CD4-positive, alpha-beta T cell (primary cell): ENCODE data around the gene HTR6. TPM values are rescaled to one million over a fixed set of nuclear protein-coding genes. Genes with fewer than 3 reads are reported as not detected.
A peak's percentile ranks its signal among the peaks of the same experiment; 100 is the strongest.

Experiments
- ATAC-seq: fragments of 200-7000 bp; cut with Tn5 transposase; one replicate; pipeline ENCODE4 v1.10.0; 2022; ENCODE audit warnings: mild to moderate bottlenecking; ENCODE audit not compliant: poor library complexity
- CTCF ChIA-PET: fragments of 350-600 bp; sonication (Branson Sonifier 250); formaldehyde crosslinking; loops from one replicate; lab custom pipeline; 2021; ENCODE audit warnings: antibody characterized with exemption, inconsistent platforms; lab: Charles Lee
- POLR2A ChIA-PET: fragments of 350-600 bp; sonication (Branson Sonifier 250); formaldehyde crosslinking; loops from one replicate; lab custom pipeline; 2021; ENCODE audit warnings: antibody characterized with exemption, inconsistent platforms; lab: Charles Lee
- DNase-seq, 14 experiments: peaks; one replicate each; pipeline ENCODE4 v3.0.0-alpha.2; 2013 to 2020; ENCODE audit warnings: mixed read lengths in 2 of 14
- H3K27ac ChIP-seq, 2 donors: one replicate each; pipeline versions ENCODE4 v1.5.1 to v1.7.0; 2013; ENCODE audit warnings: low read length in 2 of 2, low read depth in 1 of 2, mild to moderate bottlenecking in 1 of 2
- H3K27me3 ChIP-seq, 2 experiments: 1 replicate in 1 of 2; 2 replicates in 1 of 2; pipeline versions ENCODE4 v1.6.1 to v1.7.0; 2013; ENCODE audit warnings: low read length in 2 of 2, control low read depth in 1 of 2, mild to moderate bottlenecking in 1 of 2, moderate library complexity in 1 of 2; ENCODE audit not compliant: insufficient read depth in 2 of 2, control insufficient read depth in 1 of 2
- H3K36me3 ChIP-seq: one replicate; pipeline ENCODE4 v1.6.1; 2013; ENCODE audit warnings: low read length, control low read depth; ENCODE audit not compliant: insufficient read depth
- H3K4me1 ChIP-seq: one replicate; pipeline ENCODE4 v1.6.1; 2013; ENCODE audit warnings: low read length, control low read depth; ENCODE audit not compliant: insufficient read depth
- H3K4me3 ChIP-seq: one replicate; pipeline ENCODE4 v1.5.1; 2013; ENCODE audit warnings: mild to moderate bottlenecking, low read length, moderate library complexity
- H3K9me3 ChIP-seq, 2 experiments: 1 replicate in 1 of 2; 2 replicates in 1 of 2; pipeline versions ENCODE4 v1.6.1 to v1.7.0; 2013; ENCODE audit warnings: low read length in 2 of 2, mild to moderate bottlenecking in 2 of 2, control low read depth in 1 of 2, moderate library complexity in 1 of 2; ENCODE audit not compliant: control insufficient read depth in 1 of 2, insufficient read depth in 1 of 2
- H3K27ac Mint-ChIP-seq: one replicate; pipeline ENCODE4 v1.8.0; 2020; ENCODE audit warnings: mixed read lengths
- H3K27me3 Mint-ChIP-seq: one replicate; pipeline ENCODE4 v1.8.0; 2021; ENCODE audit warnings: mixed read lengths
- H3K36me3 Mint-ChIP-seq: one replicate; pipeline ENCODE4 v1.8.0; 2021; ENCODE audit warnings: low read depth, mixed read lengths
- H3K4me1 Mint-ChIP-seq: one replicate; pipeline ENCODE4 v1.8.0; 2021; ENCODE audit warnings: low read depth, mixed read lengths
- H3K4me3 Mint-ChIP-seq: one replicate; pipeline ENCODE4 v1.8.0; 2020; ENCODE audit warnings: mild to moderate bottlenecking, mixed read lengths
- H3K9me3 Mint-ChIP-seq: one replicate; pipeline ENCODE4 v1.8.0; 2020; ENCODE audit warnings: mixed read lengths
- CTCF ChIP-seq: fragments of 200-600 bp; IDR thresholded peaks from one replicate; pipeline ENCODE4 v1.8.0; 2022; ENCODE audit warnings: antibody characterized with exemption, mild to moderate bottlenecking
- intact Hi-C, 2 experiments: fragments of 100-400 bp; cut with DNase I in 1 of 2; cut with micrococcal nuclease in 1 of 2; formaldehyde crosslinking; loops; one replicate each; pipeline versions ENCODE4 v1.15.1 to v1.9.0; 2023 to 2025; cut with DNase I, micrococcal nuclease
- total RNA-seq, 174 experiments: library from RNA in 2 of 174; stranded (reverse) in 2 of 174; gene quantifications; one replicate each; pipeline ENCODE4 v1.2.3 and lab custom pipeline; 2021 to 2026

HTR6 gene
- total RNA-seq, 2 experiments from 2014 or later: 2.1 to 2.2 TPM

GRCh38 chr1:19645411-19646251, 19.0 kb upstream of the HTR6 start:
- Histone ChIP-seq H3K4me3 (peak overlapping the region; percentile 61), H3K4me1 (peaks cover 47% of the 10 kb centered on the region), H3K36me3 (no peaks in the 10 kb centered on the region), H3K27ac (no peak overlapping the region), H3K9me3 (no peaks in the 10 kb centered on the region), H3K27me3 (peaks cover 11 to 13% of the 10 kb centered on the region in 2 experiments)
- ATAC-seq: no peak
- Mint-ChIP-seq H3K9me3 (no peaks in the 10 kb centered on the region), H3K36me3 (peaks cover 5% of the 10 kb centered on the region), H3K27me3 (peaks cover 30% of the 10 kb centered on the region), H3K4me1 (peaks cover 35% of the 10 kb centered on the region), H3K4me3 (peak overlapping the region; percentile 96), H3K27ac (peak overlapping the region; percentile 40)
- DNase-seq: no peak
- POLR2A ChIA-PET: interaction anchor here (4.7 kb wide), 1 partner anchor 49 kb away, joined by 48 read pairs; a partner anchor contains a TSS
- CTCF ChIA-PET: interaction anchor here (1.1 to 2.6 kb wide), 3 partner anchors 16 to 158 kb away, joined by 3 to 7 read pairs (median 5); no protein-coding TSS in a partner anchor
- intact Hi-C loops: no loop called here
- TF ChIP-seq CTCF: no peak

- no peak for TF ChIP-seq CTCF
- Histone ChIP-seq H3K36me3 (no peaks in the 10 kb centered on the region), H3K4me3 (no peak overlapping the region), H3K9me3 (no peaks in the 10 kb centered on the region), H3K4me1 (peaks cover 52% of the 10 kb centered on the region), H3K27ac (no peak overlapping the region), H3K27me3 (peaks cover 8 to 11% of the 10 kb centered on the region in 2 experiments)
- Mint-ChIP-seq H3K27me3 (peaks cover 25% of the 10 kb centered on the region), H3K9me3 (no peaks in the 10 kb centered on the region), H3K4me3 (peak overlapping the region; percentile 59), H3K27ac (peak overlapping the region; percentile 40), H3K4me1 (peaks cover 35% of the 10 kb centered on the region), H3K36me3 (peaks cover 5% of the 10 kb centered on the region)
- POLR2A ChIA-PET: interaction anchor here (0.7 to 4.7 kb wide), 4 partner anchors 50 to 395 kb away, joined by 3 to 48 read pairs (median 4); partner anchors contain the start of genes EMC1 and MRTO4
- DNase-seq: peak in 4 of 14 experiments; percentile 15 to 51 (median 30)
- intact Hi-C loops: no loop called here
- ATAC-seq: no peak
- CTCF ChIA-PET: interaction anchor here (0.9 to 2.6 kb wide), 3 partner anchors 15 to 255 kb away, joined by 3 to 7 read pairs (median 5); no protein-coding TSS in a partner anchor
Measured at GRCh38 chr1:19646377-19647319, 18.0 kb upstream of the HTR6 start.

GRCh38 chr1:19647643-19648042, 17.0 kb upstream of the HTR6 start:
- DNase-seq (peak in 8 of 14 experiments; percentile 25 to 73 (median 42)), ATAC-seq (peak; percentile 8)
- peaks cover 8 to 11% of the 10 kb centered on the region in 2 experiments for H3K27me3 ChIP-seq
- no peak overlapping the region for H3K4me3 ChIP-seq
- intact Hi-C loops: no loop called here
- no peaks in the 10 kb centered on the region for H3K9me3 ChIP-seq
- peaks cover 52% of the 10 kb centered on the region for H3K4me1 ChIP-seq
- peaks cover 19% of the 10 kb centered on the region for H3K27me3 Mint-ChIP-seq
- H3K9me3 Mint-ChIP-seq: no peaks in the 10 kb centered on the region
- no peak overlapping the region for H3K27ac ChIP-seq
- POLR2A ChIA-PET: interaction anchor here (0.7 kb wide), 1 partner anchor 161 kb away, joined by 3 read pairs; no protein-coding TSS in a partner anchor
- H3K36me3 Mint-ChIP-seq: peaks cover 5% of the 10 kb centered on the region
- peak overlapping the region; percentile 59 for H3K4me3 Mint-ChIP-seq
- no peak for TF ChIP-seq CTCF
- H3K36me3 ChIP-seq: no peaks in the 10 kb centered on the region
- CTCF ChIA-PET: interaction anchor here (0.5 to 2.6 kb wide), 3 partner anchors 12 to 256 kb away, joined by 3 to 7 read pairs (median 4); no protein-coding TSS in a partner anchor
- peaks cover 35% of the 10 kb centered on the region for H3K4me1 Mint-ChIP-seq
- peak overlapping the region; percentile 40 for H3K27ac Mint-ChIP-seq
